H1 (cell line): ENCODE measurements around the gene HPX. TPM values are rescaled to one million over a fixed set of nuclear protein-coding genes. Genes with fewer than 3 reads are reported as not detected.

Experiments used
- HDAC2 ChIP-seq, 2 experiments: fragments of 300-600 bp in 1 of 2; sonication (generic) in 1 of 2; IDR thresholded peaks; 2 replicates each; pipeline ENCODE4 v1.6.1; 2011 to 2012; ENCODE audit warnings: low read depth in 2 of 2, low read length in 2 of 2, mild to moderate bottlenecking in 2 of 2, moderate library complexity in 2 of 2, borderline replicate concordance in 1 of 2, inconsistent platforms in 1 of 2
- NANOG ChIP-seq: IDR thresholded peaks from 2 replicates; pipeline ENCODE4 v1.6.1; 2011; ENCODE audit warnings: low read length, low read depth, mild to moderate bottlenecking, inconsistent platforms; ENCODE audit not compliant: insufficient read depth, poor library complexity, severe bottlenecking
- TEAD4 ChIP-seq: IDR thresholded peaks from 2 replicates; pipeline ENCODE4 v1.6.1; 2012; ENCODE audit warnings: low read depth, low read length, inconsistent platforms, mixed read lengths
- polyA plus RNA-seq, 7 experiments: library from polyadenylated mRNA; depleted of rRNA in 3 of 7; stranded (reverse) in 5 of 7; unstranded in 2 of 7; fragments of >200 nt in 5 of 7; fragments of 200-250 nt in 2 of 7; gene quantifications; 1 replicate in 5 of 7; 2 replicates in 1 of 7; 4 replicates in 1 of 7; pipeline versions ENCODE4 v1.2.1 to v1.2.3, GENCODE V29; 2011 to 2013; ENCODE audit warnings: missing spikeins in 2 of 7, mixed read lengths in 2 of 7
- total RNA-seq: library from RNA; stranded (reverse); fragmentation: NEBNext Ultra II Directional; extraction: Animal tissue kit (Norgen Biotek cat#: 25700); gene quantifications from 2 replicates; pipeline ENCODE4 v1.2.1, GENCODE V29; 2021
- TF ChIP-seq, protein P1 (sequence below): fragments of 300-600 bp; sonication (generic); IDR thresholded peaks from 2 replicates; pipeline ENCODE4 v1.7.1; 2012; ENCODE audit warnings: low read length, moderate library complexity, mild to moderate bottlenecking, inconsistent platforms; ENCODE audit not compliant: insufficient replicate concordance
- TF ChIP-seq, protein P2 (sequence below), 3 experiments: IDR thresholded peaks; 1 replicate in 2 of 3; 2 replicates in 1 of 3; pipeline versions ENCODE4 v1.5.1 to v1.6.1; 2011; ENCODE audit warnings: low read length in 3 of 3, mild to moderate bottlenecking in 3 of 3, inconsistent platforms in 2 of 3, low read depth in 1 of 3, moderate library complexity in 1 of 3; ENCODE audit not compliant: insufficient read depth in 1 of 3; ENCODE audit errors: control extremely low read depth in 1 of 3

HPX gene
- total and polyA plus RNA-seq, 2 of the 8 experiments (the other 6 are each of a cell fraction or from before 2014, with no cell fraction given): 0.80 to 0.97 TPM

GRCh38 chr11:6482441-6482840, 41.7 kb upstream of the HPX start (continued):
- TF ChIP-seq, protein P1, sequence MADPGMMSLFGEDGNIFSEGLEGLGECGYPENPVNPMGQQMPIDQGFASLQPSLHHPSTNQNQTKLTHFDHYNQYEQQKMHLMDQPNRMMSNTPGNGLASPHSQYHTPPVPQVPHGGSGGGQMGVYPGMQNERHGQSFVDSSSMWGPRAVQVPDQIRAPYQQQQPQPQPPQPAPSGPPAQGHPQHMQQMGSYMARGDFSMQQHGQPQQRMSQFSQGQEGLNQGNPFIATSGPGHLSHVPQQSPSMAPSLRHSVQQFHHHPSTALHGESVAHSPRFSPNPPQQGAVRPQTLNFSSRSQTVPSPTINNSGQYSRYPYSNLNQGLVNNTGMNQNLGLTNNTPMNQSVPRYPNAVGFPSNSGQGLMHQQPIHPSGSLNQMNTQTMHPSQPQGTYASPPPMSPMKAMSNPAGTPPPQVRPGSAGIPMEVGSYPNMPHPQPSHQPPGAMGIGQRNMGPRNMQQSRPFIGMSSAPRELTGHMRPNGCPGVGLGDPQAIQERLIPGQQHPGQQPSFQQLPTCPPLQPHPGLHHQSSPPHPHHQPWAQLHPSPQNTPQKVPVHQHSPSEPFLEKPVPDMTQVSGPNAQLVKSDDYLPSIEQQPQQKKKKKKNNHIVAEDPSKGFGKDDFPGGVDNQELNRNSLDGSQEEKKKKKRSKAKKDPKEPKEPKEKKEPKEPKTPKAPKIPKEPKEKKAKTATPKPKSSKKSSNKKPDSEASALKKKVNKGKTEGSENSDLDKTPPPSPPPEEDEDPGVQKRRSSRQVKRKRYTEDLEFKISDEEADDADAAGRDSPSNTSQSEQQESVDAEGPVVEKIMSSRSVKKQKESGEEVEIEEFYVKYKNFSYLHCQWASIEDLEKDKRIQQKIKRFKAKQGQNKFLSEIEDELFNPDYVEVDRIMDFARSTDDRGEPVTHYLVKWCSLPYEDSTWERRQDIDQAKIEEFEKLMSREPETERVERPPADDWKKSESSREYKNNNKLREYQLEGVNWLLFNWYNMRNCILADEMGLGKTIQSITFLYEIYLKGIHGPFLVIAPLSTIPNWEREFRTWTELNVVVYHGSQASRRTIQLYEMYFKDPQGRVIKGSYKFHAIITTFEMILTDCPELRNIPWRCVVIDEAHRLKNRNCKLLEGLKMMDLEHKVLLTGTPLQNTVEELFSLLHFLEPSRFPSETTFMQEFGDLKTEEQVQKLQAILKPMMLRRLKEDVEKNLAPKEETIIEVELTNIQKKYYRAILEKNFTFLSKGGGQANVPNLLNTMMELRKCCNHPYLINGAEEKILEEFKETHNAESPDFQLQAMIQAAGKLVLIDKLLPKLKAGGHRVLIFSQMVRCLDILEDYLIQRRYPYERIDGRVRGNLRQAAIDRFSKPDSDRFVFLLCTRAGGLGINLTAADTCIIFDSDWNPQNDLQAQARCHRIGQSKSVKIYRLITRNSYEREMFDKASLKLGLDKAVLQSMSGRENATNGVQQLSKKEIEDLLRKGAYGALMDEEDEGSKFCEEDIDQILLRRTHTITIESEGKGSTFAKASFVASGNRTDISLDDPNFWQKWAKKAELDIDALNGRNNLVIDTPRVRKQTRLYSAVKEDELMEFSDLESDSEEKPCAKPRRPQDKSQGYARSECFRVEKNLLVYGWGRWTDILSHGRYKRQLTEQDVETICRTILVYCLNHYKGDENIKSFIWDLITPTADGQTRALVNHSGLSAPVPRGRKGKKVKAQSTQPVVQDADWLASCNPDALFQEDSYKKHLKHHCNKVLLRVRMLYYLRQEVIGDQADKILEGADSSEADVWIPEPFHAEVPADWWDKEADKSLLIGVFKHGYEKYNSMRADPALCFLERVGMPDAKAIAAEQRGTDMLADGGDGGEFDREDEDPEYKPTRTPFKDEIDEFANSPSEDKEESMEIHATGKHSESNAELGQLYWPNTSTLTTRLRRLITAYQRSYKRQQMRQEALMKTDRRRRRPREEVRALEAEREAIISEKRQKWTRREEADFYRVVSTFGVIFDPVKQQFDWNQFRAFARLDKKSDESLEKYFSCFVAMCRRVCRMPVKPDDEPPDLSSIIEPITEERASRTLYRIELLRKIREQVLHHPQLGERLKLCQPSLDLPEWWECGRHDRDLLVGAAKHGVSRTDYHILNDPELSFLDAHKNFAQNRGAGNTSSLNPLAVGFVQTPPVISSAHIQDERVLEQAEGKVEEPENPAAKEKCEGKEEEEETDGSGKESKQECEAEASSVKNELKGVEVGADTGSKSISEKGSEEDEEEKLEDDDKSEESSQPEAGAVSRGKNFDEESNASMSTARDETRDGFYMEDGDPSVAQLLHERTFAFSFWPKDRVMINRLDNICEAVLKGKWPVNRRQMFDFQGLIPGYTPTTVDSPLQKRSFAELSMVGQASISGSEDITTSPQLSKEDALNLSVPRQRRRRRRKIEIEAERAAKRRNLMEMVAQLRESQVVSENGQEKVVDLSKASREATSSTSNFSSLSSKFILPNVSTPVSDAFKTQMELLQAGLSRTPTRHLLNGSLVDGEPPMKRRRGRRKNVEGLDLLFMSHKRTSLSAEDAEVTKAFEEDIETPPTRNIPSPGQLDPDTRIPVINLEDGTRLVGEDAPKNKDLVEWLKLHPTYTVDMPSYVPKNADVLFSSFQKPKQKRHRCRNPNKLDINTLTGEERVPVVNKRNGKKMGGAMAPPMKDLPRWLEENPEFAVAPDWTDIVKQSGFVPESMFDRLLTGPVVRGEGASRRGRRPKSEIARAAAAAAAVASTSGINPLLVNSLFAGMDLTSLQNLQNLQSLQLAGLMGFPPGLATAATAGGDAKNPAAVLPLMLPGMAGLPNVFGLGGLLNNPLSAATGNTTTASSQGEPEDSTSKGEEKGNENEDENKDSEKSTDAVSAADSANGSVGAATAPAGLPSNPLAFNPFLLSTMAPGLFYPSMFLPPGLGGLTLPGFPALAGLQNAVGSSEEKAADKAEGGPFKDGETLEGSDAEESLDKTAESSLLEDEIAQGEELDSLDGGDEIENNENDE: no peak
- TF ChIP-seq NANOG (no peak), TEAD4 (no peak), HDAC2 (IDR thresholded peaks at IDR 0.05; ENCODE audit: borderline replicate concordance in 1 of 2, low read depth in 2 of 2, low read length in 2 of 2) (no peak)
- TF ChIP-seq, protein P2, sequence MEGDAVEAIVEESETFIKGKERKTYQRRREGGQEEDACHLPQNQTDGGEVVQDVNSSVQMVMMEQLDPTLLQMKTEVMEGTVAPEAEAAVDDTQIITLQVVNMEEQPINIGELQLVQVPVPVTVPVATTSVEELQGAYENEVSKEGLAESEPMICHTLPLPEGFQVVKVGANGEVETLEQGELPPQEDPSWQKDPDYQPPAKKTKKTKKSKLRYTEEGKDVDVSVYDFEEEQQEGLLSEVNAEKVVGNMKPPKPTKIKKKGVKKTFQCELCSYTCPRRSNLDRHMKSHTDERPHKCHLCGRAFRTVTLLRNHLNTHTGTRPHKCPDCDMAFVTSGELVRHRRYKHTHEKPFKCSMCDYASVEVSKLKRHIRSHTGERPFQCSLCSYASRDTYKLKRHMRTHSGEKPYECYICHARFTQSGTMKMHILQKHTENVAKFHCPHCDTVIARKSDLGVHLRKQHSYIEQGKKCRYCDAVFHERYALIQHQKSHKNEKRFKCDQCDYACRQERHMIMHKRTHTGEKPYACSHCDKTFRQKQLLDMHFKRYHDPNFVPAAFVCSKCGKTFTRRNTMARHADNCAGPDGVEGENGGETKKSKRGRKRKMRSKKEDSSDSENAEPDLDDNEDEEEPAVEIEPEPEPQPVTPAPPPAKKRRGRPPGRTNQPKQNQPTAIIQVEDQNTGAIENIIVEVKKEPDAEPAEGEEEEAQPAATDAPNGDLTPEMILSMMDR (IDR thresholded peaks at IDR 0.05; ENCODE audit: control extremely low read depth in 1 of 3, insufficient read depth in 1 of 3, low read depth in 1 of 3, low read length in 3 of 3): no peak
